Naive B cell (primary cell): Measurements from ENCODE around the gene POLR2B. TPM values are rescaled to one million over a fixed set of nuclear protein-coding genes. Genes with fewer than 3 reads are reported as not detected.

Source experiments
- ATAC-seq, 2 donors: fragments of 150-1000 bp; cut with Tn5 transposase; 2 replicates each; pipeline ENCODE4 v1.10.0; 2021; ENCODE audit warnings: low read depth in 2 of 2, mild to moderate bottlenecking in 2 of 2, moderate library complexity in 2 of 2
- DNase-seq: peaks from one replicate; pipeline ENCODE4 v3.0.0; 2022
- H3K27ac Mint-ChIP-seq, 6 donors: one replicate each; pipeline ENCODE4 v1.8.0; 2020 to 2022; ENCODE audit warnings: mild to moderate bottlenecking in 6 of 6, mixed read lengths in 6 of 6, moderate library complexity in 5 of 6, inconsistent platforms in 2 of 6
- H3K27me3 Mint-ChIP-seq, 3 donors: one replicate each; pipeline ENCODE4 v1.8.0; 2021 to 2022; ENCODE audit warnings: mixed read lengths in 3 of 3, mild to moderate bottlenecking in 1 of 3
- H3K36me3 Mint-ChIP-seq, 2 donors: one replicate each; pipeline ENCODE4 v1.8.0; 2020 to 2022; ENCODE audit warnings: mixed read lengths in 2 of 2, inconsistent platforms in 1 of 2, mild to moderate bottlenecking in 1 of 2
- H3K4me1 Mint-ChIP-seq, 3 donors: one replicate each; pipeline ENCODE4 v1.8.0; 2020 to 2022; ENCODE audit warnings: mixed read lengths in 3 of 3, inconsistent platforms in 1 of 3, mild to moderate bottlenecking in 1 of 3, moderate library complexity in 1 of 3
- H3K4me3 Mint-ChIP-seq, 8 donors: one replicate each; pipeline ENCODE4 v1.8.0; 2020 to 2022; ENCODE audit warnings: mild to moderate bottlenecking in 8 of 8, mixed read lengths in 8 of 8, moderate library complexity in 8 of 8, inconsistent platforms in 2 of 8
- H3K9me3 Mint-ChIP-seq, 7 donors: one replicate each; pipeline ENCODE4 v1.8.0; 2020 to 2022; ENCODE audit warnings: mixed read lengths in 7 of 7, mild to moderate bottlenecking in 5 of 7, inconsistent platforms in 2 of 7, moderate library complexity in 1 of 7
- polyA plus RNA-seq, 6 donors: library from polyadenylated mRNA; unstranded; fragments of 300-500 nt; fragmentation: Illumina TruSeq; gene quantifications; one replicate each; pipeline ENCODE4 v1.2.3, GENCODE V29; 2021; ENCODE audit warnings: low read depth in 6 of 6

The POLR2B gene
- polyA plus RNA-seq, 6 donors from 2014 or later: 35.2 to 54.1 (median 42.6) TPM

DNA sequence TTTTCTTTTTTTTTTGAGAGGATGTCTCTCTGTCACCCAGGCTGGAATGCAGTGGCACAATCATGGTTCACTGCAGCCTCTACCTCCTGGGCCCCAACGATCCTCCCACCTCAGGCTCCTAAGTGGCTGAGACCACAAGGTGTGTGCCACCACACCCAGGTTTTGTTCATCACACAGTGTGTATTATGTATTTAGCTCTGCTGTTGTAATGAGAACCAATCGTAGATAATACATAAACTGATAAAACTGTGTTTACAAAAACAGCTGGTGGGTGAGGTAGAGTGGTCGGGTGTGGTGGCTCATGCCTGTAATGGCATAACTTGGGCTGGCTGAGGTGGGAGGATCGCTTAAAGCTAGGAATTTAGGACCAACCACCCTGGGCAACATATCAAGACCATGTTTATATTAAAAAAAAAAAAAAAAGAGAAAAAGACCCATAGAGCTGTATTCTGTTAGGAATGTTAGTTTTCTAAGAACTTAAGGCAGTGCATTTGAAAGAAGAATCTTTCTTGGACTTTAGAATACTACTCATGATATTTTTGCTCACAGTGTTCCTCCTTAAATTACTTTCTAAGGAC is 34.9 kb downstream of the POLR2B start:
- H3K27ac Mint-ChIP-seq: peak overlapping the region in 1 of 6 donors; percentile 67
- no peaks in the 10 kb centered on the region for H3K27me3 Mint-ChIP-seq
- H3K9me3 Mint-ChIP-seq: no peaks in the 10 kb centered on the region
- H3K4me3 Mint-ChIP-seq: no peak overlapping the region
- H3K36me3 Mint-ChIP-seq: peaks cover 32 to 41% of the 10 kb centered on the region in 2 donors
- DNase-seq: no peak
- no peak for ATAC-seq
- H3K4me1 Mint-ChIP-seq: peaks cover 0 to 15% (median 13%) of the 10 kb centered on the region in 3 donors

DNA sequence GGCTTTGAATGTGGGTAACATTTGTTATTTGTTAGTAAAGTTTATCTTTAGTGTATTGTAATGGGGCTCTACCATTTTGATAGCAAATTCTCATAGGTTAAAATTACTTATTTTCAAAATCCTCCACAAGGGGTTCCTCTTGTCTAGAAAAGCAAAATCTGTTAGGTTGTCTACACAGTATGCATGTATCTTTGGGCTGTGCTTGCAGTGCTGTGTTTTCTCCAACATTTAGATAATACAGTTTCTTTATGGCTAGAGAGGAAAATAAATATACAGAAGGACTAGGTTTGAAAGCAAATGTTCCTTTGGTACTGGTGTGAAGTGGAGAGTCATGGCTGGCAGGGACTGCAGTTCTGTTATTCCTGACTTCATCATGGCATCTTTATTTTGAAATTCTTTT is 40.3 kb downstream of the POLR2B start:
- H3K9me3 Mint-ChIP-seq: no peaks in the 10 kb centered on the region
- H3K36me3 Mint-ChIP-seq: peaks cover 46 to 59% of the 10 kb centered on the region in 2 donors
- H3K27me3 Mint-ChIP-seq: no peaks in the 10 kb centered on the region
- peaks cover 0 to 8% (median 6%) of the 10 kb centered on the region in 3 donors for H3K4me1 Mint-ChIP-seq
- H3K4me3 Mint-ChIP-seq: no peak overlapping the region
- ATAC-seq: no peak
- no peak for DNase-seq
- peak overlapping the region in 2 of 6 donors; percentile 29 to 66 for H3K27ac Mint-ChIP-seq

DNA sequence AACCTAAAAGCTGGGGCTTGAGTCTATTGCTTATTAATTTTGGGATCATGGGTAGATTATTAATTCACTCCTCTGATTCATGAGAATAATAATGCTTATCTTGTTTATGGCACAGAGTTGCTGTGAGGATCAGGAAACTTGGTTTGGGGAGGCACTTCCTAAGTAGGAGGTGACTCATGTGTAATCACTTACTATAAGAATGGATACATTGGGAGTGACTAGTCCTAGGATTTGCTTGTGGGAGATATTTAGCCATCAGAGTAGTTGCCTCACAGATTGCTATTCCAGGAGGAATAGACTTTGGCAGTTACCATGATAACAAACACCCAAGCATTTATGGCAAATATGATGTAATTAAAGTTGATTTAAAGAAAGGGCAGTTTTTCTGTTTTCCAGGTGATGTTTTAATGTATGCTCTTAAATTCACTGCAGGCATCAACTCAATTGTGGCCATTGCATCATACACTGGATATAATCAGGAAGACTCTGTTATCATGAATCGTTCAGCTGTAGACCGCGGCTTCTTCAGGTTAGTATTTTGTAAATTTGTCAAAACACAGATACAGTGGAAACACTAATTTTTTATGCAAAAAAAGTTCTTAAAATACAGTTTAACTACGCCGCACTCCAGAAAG is 41.9 kb downstream of the POLR2B start:
- Mint-ChIP-seq H3K36me3 (peaks cover 40 to 50% of the 10 kb centered on the region in 2 donors), H3K4me1 (peaks cover 0 to 8% (median 6%) of the 10 kb centered on the region in 3 donors), H3K4me3 (no peak overlapping the region), H3K27ac (peak overlapping the region in 1 of 6 donors; percentile 26), H3K9me3 (no peaks in the 10 kb centered on the region), H3K27me3 (no peaks in the 10 kb centered on the region)
- no peak for ATAC-seq
- no peak for DNase-seq

DNA sequence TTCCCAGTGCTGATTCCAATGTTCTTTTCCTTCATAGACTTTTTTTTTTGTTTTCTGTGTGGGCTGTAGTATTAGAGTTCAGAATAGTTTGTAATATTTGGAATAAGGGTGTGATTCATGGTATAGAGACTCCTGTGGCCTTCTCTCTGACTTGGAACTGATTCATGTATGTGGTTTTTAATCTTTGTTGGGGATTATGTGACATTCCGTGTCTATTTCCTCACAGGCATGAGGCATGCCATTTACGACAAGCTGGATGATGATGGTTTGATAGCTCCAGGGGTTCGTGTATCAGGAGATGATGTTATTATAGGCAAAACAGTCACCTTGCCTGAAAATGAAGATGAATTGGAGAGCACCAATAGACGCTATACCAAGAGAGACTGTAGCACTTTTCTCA is 44.4 kb downstream of the POLR2B start:
- H3K27me3 Mint-ChIP-seq: no peaks in the 10 kb centered on the region
- H3K4me3 Mint-ChIP-seq: no peak overlapping the region
- ATAC-seq (no peak), DNase-seq (no peak)
- peak overlapping the region in 1 of 6 donors; percentile 19 for H3K27ac Mint-ChIP-seq
- H3K9me3 Mint-ChIP-seq: no peaks in the 10 kb centered on the region
- H3K36me3 Mint-ChIP-seq: peaks cover 34 to 41% of the 10 kb centered on the region in 2 donors
- peaks cover 0 to 8% (median 5%) of the 10 kb centered on the region in 3 donors for H3K4me1 Mint-ChIP-seq

DNA sequence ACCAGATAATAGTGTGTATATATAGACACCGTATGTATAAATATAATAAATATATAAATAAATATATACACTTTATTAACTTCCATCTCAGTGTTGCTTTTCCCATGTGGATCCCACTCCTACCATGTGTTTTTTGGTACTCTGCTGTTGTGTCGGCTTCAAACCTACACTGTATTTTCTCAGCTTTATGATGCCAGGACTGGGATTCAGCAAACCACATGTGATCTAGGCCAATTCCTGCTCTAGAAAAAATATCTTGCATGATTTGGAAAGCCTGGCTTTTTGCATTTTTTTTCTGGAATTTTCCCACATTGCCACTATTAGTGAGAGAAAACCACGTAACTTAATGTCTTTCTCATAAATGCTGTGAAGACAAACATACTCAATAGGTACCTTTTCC is 55.8 kb downstream of the POLR2B start:
- Mint-ChIP-seq H3K27ac (no peak overlapping the region), H3K36me3 (peaks cover 6 to 7% of the 10 kb centered on the region in 2 donors), H3K27me3 (no peaks in the 10 kb centered on the region), H3K4me3 (no peak overlapping the region), H3K4me1 (peaks cover 0 to 4% (median 3%) of the 10 kb centered on the region in 3 donors), H3K9me3 (no peaks in the 10 kb centered on the region)
- no peak for ATAC-seq
- DNase-seq: no peak

DNA sequence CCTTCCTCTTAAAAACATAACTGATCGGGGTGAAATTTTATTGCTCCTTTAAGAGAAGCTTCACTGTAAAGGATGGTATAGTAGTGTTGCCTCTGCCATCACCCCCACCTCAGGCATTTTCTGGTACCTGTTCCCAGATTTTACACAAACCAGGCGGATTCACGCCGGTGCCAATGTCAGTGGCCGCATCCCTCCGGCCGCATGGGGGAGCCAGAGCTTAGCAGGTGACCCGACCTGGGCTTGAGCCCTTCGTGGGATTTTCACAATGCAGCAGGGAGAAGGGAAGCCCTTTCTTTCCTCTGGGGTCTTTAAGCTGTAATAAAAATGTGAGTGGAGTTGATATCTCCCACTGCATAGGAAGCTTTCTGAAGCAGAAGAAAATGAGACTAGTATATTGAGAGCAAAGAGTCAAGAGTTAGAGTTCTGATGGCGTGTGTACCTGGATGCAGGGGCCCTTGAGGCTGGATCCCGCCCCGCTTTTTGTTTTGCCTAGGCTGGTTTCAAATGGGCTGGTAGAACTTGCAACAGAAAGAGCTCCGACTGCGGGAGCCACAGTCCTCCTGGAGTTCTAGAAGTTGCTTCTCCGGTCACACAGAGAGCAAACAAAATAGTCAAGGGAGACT is 59.4 kb downstream of the POLR2B start:
- ATAC-seq: no peak
- H3K9me3 Mint-ChIP-seq: no peaks in the 10 kb centered on the region
- H3K36me3 Mint-ChIP-seq: no peaks in the 10 kb centered on the region
- no peak overlapping the region for H3K4me3 Mint-ChIP-seq
- DNase-seq: no peak
- H3K27ac Mint-ChIP-seq: no peak overlapping the region
- peaks cover 0 to 4% (median 3%) of the 10 kb centered on the region in 3 donors for H3K4me1 Mint-ChIP-seq
- no peaks in the 10 kb centered on the region for H3K27me3 Mint-ChIP-seq

DNA sequence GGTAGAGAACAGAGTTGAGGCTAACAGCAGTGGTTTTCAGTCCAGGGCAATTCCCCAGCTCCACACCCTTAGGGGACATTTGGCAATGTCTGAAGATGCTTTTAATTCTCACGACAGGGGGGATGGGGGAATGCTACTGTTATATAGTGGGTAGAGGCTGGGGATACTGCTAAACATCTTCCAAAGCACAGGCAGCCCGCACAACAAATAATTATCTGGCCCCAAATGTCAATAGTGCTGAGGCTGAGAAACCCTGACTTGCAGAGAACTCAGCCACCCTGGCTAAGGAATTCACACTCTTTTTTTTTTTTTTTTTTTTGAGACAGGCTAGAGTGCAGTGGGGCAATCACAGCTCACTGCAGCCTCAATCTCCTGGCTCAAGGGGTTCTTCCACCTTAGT is 60.6 kb downstream of the POLR2B start:
- no peaks in the 10 kb centered on the region for H3K27me3 Mint-ChIP-seq
- no peak overlapping the region for H3K4me3 Mint-ChIP-seq
- no peaks in the 10 kb centered on the region for H3K36me3 Mint-ChIP-seq
- DNase-seq (no peak), ATAC-seq (no peak)
- H3K9me3 Mint-ChIP-seq: no peaks in the 10 kb centered on the region
- no peak overlapping the region for H3K27ac Mint-ChIP-seq
- peaks cover 0 to 4% (median 3%) of the 10 kb centered on the region in 3 donors for H3K4me1 Mint-ChIP-seq

DNA sequence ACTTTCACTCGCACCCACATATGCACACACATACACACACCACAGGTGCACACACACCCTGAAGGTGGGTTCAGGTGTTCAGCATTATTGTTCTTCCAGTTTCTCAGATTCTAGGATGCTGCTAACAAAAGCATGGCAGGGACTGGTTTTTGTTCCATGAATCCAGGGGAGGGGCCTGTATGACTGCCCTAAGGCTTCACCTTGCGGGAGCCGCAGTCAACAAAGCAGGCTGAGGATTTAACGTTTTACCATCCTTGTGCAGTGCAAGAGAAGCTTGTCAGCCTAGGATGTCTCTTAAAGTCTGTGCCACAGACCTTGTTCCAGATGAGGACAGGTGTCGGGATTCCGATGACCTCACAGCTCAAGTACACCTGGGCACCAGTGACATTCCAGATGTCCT is 61.8 kb downstream of the POLR2B start:
- H3K4me3 Mint-ChIP-seq: no peak overlapping the region
- ATAC-seq: no peak
- H3K9me3 Mint-ChIP-seq: no peaks in the 10 kb centered on the region
- peak overlapping the region in 1 of 6 donors; percentile 38 for H3K27ac Mint-ChIP-seq
- DNase-seq: no peak
- no peaks in the 10 kb centered on the region for H3K36me3 Mint-ChIP-seq
- H3K4me1 Mint-ChIP-seq: peaks cover 0 to 4% (median 3%) of the 10 kb centered on the region in 3 donors
- no peaks in the 10 kb centered on the region for H3K27me3 Mint-ChIP-seq

DNA sequence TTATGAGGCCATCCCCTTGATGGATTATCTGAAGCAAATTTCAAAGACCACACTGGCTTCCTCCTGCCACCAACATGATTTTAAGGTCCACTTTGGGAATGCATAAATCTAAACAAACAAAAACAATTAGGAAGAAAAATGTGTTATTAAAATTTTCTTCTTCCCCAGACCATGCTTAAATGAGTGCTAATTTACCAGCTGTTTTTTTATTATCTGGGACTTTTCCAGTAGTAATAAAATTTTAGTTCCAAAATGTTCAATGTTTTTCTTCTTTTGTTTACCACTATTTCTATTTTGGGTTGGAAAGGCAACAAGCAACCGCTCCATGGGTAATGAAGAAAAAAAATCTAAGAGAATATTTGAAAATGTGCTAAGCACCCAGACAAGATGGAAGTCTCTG is 62.3 kb downstream of the POLR2B start:
- ATAC-seq (no peak), DNase-seq (no peak)
- Mint-ChIP-seq H3K4me1 (peaks cover 0 to 4% (median 3%) of the 10 kb centered on the region in 3 donors), H3K27ac (peak overlapping the region in 1 of 6 donors; percentile 36), H3K9me3 (no peaks in the 10 kb centered on the region), H3K36me3 (no peaks in the 10 kb centered on the region), H3K27me3 (no peaks in the 10 kb centered on the region), H3K4me3 (no peak overlapping the region)

DNA sequence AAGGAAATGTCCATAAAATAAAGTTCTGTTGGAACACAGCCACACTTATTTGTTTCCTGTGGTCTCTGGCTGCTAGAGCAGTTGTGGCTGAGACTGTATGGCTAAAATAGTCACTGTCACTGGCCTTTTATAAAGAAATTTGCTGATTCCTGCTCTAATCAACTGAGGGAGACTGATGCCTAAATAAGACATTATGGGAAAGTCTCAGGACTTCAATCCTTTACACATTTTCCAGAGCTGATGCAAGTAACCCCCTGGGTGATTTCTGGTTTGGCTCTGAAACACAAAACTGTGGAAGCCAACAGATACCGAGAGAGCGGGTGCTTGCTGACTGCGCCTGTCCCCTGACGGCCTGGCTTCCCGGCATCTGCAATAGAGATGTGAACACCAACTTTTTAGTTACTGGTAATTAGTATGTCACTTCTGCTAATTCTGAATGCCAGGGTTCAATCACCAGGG is 64.0 kb downstream of the POLR2B start:
- no peak overlapping the region for H3K27ac Mint-ChIP-seq
- DNase-seq (no peak), ATAC-seq (no peak)
- H3K4me1 Mint-ChIP-seq: peaks cover 0 to 4% (median 3%) of the 10 kb centered on the region in 3 donors
- no peak overlapping the region for H3K4me3 Mint-ChIP-seq
- no peaks in the 10 kb centered on the region for H3K27me3 Mint-ChIP-seq
- peaks cover 0 to 6% (median 5%) of the 10 kb centered on the region in 7 donors for H3K9me3 Mint-ChIP-seq
- H3K36me3 Mint-ChIP-seq: peaks cover 5 to 6% of the 10 kb centered on the region in 2 donors

DNA sequence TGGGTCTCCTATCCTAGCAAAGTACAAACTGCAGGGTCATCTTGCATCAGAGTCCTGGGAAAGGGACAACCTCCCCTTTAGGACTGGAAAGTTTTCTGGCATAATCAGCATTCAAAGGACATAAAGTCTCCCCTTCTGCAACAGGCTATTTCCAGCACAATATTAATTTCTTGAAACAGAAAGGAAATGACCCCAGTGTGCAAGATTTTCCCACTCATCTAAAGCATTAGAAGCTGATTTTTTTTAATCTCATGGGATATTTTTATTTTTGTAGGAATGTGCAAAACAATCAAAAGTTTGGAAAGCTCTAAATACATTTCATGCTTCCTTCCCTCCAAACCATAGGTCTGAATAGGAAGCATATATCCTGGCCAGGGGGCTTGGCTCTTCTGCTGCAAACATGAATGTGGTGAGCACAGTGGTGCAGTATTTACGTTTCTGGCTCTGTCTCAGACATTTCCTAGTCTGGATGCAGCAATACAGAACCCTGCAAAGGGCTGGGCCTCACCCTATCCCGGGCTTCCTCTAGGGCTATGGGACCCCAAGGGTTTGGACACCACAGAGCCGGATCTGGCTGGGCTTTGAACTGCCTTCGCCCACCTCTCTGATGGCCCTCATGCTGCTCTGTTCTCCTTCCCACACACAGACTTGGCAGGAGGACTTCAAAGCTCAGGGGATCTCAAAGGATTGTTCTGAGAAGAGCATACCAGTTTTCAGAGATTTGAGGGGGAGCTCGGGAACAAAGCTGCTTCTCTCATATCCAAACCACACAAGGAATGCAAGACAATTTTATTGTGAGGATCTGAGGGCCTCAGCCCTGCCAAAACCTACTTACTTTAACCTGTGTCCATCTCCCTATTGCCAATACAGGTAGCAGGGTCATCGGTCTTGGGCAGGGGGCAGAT is 64.9 kb downstream of the POLR2B start:
- Mint-ChIP-seq H3K4me1 (no peaks in the 10 kb centered on the region), H3K36me3 (peaks cover 5 to 6% of the 10 kb centered on the region in 2 donors), H3K27me3 (no peaks in the 10 kb centered on the region), H3K27ac (peak overlapping the region in 1 of 6 donors; percentile 12), H3K4me3 (no peak overlapping the region), H3K9me3 (peaks cover 0 to 7% (median 5%) of the 10 kb centered on the region in 7 donors)
- DNase-seq: no peak
- no peak for ATAC-seq

DNA sequence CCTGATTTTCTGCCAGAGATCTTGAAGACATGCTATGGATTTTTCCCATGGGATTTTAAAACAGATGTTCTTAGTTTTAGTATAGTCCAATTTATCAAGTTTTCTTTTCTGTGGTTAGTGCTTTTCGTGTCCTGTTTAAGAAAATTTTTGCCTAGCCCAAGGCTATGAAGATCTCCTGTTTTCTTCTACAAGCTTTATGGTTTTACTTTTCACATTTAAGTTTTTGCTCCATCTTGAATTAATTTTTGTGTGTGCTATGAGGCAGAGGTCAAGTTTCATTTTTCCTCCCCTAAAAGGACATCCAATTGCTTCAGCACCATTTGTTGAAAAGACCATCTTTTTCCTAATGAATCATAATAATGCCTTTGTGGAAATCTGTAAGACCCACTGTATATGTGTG is 65.6 kb downstream of the POLR2B start:
- no peak overlapping the region for H3K4me3 Mint-ChIP-seq
- peaks cover 0 to 7% (median 5%) of the 10 kb centered on the region in 7 donors for H3K9me3 Mint-ChIP-seq
- peak overlapping the region in 1 of 6 donors; percentile 44 for H3K27ac Mint-ChIP-seq
- H3K4me1 Mint-ChIP-seq: no peaks in the 10 kb centered on the region
- H3K27me3 Mint-ChIP-seq: no peaks in the 10 kb centered on the region
- ATAC-seq: no peak
- peaks cover 5 to 6% of the 10 kb centered on the region in 2 donors for H3K36me3 Mint-ChIP-seq
- no peak for DNase-seq

DNA sequence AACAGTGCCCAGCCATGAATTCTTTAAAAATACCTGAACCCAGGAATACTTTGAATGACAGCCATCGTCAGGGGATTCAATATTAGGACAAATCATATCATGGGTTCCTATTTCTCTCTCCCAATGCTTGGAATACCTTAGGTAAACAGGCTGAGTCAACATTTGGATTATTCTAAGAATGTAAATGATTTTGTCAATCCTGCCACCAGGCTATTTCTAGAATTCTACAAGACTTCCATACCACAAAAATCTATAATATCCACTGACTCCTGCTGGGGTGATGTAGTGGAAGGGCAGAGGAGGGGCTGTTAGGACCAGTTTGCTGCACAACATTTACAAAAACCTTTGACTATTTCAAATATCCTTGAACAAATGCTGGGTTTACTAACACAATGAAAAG is 66.3 kb downstream of the POLR2B start:
- Mint-ChIP-seq H3K36me3 (peaks cover 5 to 6% of the 10 kb centered on the region in 2 donors), H3K27me3 (no peaks in the 10 kb centered on the region), H3K4me3 (no peak overlapping the region), H3K9me3 (peaks cover 0 to 7% (median 5%) of the 10 kb centered on the region in 7 donors), H3K27ac (no peak overlapping the region), H3K4me1 (no peaks in the 10 kb centered on the region)
- DNase-seq: no peak
- ATAC-seq: no peak
